ENCODE data around the gene FCER1G.
"Not testable (repeated sequence)": the region's sequence is repeated elsewhere in the genome, so short reads cannot be mapped to it uniquely, and the experiment has no call there.

Gene FCER1G

GRCh38 chr1:161209790-161210409 lies 5.2 kb upstream of the FCER1G start:
- DNase-seq: peak; percentile 83

GRCh38 chr1:161214369-161214768 lies 726 bp upstream of the FCER1G start:
- DNase-seq: no peak

- no peak for DNase-seq
These were observed 2.0 kb downstream of the FCER1G start for GRCh38 chr1:161216945-161217712.

GRCh38 chr1:161217831-161218230 lies 2.7 kb downstream of the FCER1G start:
- no peak for DNase-seq

GRCh38 chr1:161218301-161219077 lies 3.4 kb downstream of the FCER1G start:
- no peak for DNase-seq

GRCh38 chr1:161219078-161219892 lies 4.2 kb downstream of the FCER1G start:
- DNase-seq: no peak

GRCh38 chr1:161220002-161220401 lies 4.9 kb downstream of the FCER1G start:
- no peak for DNase-seq

GRCh38 chr1:161222175-161223019 lies 7.3 kb downstream of the FCER1G start:
- no peak for DNase-seq

GRCh38 chr1:161223805-161224694 lies 9.0 kb downstream of the FCER1G start:
- no peak for DNase-seq

GRCh38 chr1:161224695-161225087 lies 9.6 kb downstream of the FCER1G start:
- DNase-seq: not testable (repeated sequence)

GRCh38 chr1:161225178-161225533 lies 10.1 kb downstream of the FCER1G start:
- no peak for DNase-seq

- DNase-seq: peak; percentile 91
These were observed 10.6 kb downstream of the FCER1G start, which contains the start of gene TOMM40L for GRCh38 chr1:161225534-161226319. Gene TOMM40L (plus strand): TSS chr1:161226060. CDS start chr1:161226490, 430 bp downstream.

GRCh38 chr1:161226320-161226711 lies 11.2 kb downstream of the FCER1G start:
- peak; percentile 70 for DNase-seq

- DNase-seq: no peak
These were observed 11.7 kb downstream of the FCER1G start for GRCh38 chr1:161226759-161227158.

- peak; percentile 95 for DNase-seq
These were observed 12.2 kb downstream of the FCER1G start for GRCh38 chr1:161227196-161227871.

- no peak for DNase-seq
These were observed 12.9 kb downstream of the FCER1G start for GRCh38 chr1:161228032-161228431.

- no peak for DNase-seq
These were observed 14.8 kb downstream of the FCER1G start for GRCh38 chr1:161229896-161230295.

GRCh38 chr1:161230762-161231161 lies 15.7 kb downstream of the FCER1G start:
- DNase-seq: no peak

GRCh38 chr1:161233102-161233501 lies 18.0 kb downstream of the FCER1G start:
- no peak for DNase-seq
